ENCODE data around the gene TP73.

TP73 gene

DNA sequence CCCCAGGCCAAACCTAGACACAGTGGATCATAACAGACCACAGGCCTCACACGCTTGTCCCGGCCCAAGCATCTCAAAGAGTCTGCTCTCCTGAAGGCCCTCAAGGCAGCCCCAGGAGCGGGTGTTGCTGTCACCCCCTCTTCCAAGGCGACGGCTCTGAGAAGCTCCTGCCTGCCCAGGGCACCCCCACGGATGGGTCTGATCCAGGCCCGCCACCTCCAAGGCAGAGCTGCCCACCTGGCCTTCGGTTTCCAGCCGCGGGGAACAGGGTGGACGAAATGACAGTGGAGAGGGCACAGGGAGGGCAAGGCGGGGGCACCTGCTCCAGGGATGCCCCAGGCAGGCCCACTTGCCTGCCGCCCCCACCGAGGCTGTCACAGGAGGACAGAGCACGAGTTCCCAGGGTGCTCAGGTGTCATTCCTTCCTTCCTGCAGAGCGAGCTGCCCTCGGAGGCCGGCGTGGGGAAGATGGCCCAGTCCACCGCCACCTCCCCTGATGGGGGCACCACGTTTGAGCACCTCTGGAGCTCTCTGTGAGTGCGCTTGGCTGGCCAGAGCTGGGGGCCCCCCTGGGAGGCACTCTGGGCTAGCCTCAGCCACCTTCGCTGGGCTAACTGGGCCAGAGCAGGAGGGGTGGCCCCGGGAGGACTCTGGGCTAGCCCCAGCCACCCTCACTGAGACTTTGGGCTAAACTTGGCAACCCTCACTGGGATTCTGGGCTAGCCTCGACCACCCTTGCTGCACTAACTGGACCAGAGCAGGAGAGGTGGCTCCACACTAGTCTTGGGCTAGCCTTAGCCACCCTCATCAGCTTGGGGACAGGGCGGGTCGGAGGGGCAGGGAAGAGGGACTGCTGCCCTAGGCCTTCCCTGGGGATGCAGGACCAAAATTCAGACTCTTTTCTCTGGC, 29.8 kb downstream of the TP73 start:
- TF ChIP-seq POLR2A (IDR thresholded peaks at IDR 0.05; ENCODE audit: low read length) (no peak), GATA1 (IDR thresholded peaks at IDR 0.05; ENCODE audit: low read depth, low read length) (no peak)
- no peak for DNase-seq

DNA sequence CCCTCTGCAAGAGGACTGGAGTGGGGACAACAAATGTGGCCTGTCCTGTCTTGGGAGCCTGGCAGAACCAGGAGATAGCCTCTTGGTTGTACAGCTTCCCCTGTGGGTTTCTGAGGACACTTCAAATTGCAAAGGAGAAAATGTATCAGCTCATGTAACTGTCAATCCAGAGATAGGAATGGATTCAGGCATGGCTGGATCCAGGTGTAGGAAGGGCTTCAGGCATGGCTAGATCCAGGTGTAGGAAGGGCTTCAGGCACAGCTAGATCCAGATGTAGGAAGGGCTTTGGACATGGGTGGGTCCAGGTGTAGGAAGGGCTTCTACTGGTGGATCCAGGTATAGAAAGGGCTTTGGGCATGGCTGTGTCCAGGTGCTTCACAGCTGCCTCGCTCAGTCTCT, 30.9 kb downstream of the TP73 start:
- TF ChIP-seq POLR2A (IDR thresholded peaks at IDR 0.05; ENCODE audit: low read length), result no peak
- DNase-seq, result no peak

DNA sequence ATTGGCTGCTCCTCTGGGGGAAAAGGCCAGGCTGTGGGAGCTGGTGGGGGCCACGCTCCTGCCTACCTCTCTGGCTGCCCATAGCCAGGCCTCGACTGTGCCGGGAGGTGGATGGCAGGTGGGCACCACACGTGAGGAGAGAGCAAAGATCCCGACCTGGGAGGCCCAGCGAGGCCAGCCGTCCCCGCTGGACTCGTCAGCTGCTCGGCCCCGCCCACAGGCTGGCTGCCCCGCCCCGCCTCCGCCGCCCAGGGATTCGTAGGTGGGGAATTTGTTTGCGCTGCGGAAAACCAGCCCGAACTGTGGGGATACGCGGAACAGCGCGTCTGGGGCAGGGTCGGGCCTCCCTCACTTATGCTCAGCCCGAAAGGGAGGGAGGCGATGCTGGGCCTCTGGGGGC, 31.7 kb downstream of the TP73 start:
- TF ChIP-seq GATA1 (IDR thresholded peaks at IDR 0.05; ENCODE audit: low read depth, low read length) (no peak), POLR2A (IDR thresholded peaks at IDR 0.05; ENCODE audit: low read length) (no peak)
- DNase-seq, result peak in 1 of 2 experiments; percentile 16

DNA sequence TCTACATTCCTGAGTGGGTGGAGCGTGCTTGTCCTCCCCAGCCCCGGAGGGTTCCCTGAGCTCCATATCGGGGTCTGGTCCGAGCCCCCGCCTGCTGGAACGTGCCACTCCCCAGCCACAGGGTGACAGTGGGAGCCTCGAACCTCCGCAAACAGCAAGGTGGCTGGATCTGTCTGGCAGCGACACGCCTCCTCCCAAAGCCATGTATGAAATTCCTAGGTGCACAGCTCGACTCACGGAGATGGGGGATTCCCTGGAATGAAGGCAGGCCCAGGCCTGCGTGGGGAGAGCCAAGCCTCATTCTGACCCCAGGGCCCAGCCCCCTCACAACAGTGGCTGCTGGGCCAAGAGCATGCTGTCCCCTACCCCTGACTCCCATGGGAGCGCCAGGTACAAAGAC, 32.9 kb downstream of the TP73 start:
- no peak for DNase-seq
- TF ChIP-seq GATA1 (IDR thresholded peaks at IDR 0.05; ENCODE audit: low read depth, low read length) (no peak), POLR2A (IDR thresholded peaks at IDR 0.05; ENCODE audit: low read length) (no peak)

DNA sequence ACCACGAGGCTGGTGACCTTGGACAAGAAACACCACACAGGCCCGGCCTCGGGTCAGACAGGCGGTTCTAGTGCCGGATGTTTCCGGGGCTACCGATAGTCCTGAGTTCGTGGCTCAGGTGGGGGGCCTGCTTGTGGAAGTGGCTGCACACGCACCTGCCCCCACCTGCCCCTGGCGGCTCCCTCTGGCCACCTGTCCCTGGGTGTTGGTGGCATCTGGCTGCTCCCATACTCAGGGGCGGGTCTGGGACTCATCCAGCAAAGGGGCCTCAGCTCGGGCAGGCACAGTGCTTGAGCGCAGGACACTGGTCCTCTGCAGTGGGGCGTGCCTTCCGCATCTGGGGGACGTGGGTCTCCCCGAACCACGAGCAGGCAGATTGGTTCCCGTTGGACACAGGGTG, 33.6 kb downstream of the TP73 start:
- no peak for DNase-seq
- TF ChIP-seq POLR2A (IDR thresholded peaks at IDR 0.05; ENCODE audit: low read length), result no peak

DNA sequence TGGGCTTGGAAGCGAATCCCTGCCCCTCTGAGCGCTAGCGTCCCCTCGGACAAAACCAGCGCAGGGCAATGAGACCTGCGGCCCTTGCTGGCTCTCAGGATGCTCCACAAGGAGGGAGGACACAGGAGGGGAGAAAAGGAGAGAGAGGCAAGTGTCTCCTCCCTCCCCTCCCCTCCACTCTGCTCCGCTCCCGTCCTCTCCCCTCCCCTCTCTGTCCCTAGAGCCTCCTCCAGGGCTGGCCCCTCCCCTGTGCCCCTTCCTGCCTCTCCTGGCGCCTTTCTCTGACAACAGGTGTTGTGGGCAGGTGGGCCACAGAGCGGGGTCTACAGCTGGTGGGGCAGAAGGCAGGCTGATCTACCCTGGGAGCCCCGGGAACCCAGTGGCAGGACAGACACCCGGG, 35.2 kb downstream of the TP73 start:
- no peak for TF ChIP-seq GATA1 (IDR thresholded peaks at IDR 0.05; ENCODE audit: low read depth, low read length)
- no peak for TF ChIP-seq POLR2A (IDR thresholded peaks at IDR 0.05; ENCODE audit: low read length)
- no peak for DNase-seq

DNA sequence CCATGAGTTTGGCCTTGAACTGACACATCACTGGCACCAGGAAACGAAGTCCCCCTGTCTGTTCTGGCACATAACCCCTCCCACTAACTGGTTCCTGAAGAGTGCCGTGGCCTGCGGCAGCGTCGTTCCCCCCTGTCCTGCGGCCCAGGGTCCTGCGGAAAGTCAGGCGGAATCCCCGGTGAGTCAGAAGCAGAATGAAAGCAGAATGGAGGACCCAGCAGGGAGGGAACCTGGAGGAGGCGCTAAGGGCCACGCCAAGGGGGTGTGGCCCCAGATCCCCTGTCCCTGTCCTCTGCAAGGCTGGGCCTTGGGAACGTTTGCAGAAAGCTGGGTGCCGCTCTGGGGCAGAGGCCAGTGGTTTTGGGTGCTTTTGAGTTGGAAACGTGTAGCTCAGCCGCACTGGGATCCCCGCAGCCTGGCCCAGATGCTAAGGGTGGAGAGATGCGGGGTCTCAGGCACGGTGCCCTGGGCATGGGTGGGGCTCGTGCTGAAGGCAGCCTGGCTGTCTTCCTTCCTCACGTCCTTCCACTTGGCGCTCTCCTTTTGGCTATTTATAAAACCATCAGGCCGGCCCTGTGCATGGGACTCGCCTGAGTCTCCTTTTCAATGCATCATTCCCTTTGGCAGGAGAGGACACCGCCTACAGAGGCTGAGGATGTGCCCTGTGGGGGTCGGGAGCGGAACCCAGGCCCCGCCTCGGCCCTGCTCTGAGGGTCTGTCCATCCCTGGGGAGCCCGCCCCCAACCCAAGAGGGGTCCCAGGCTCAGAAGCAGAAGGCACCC, 36.2 kb downstream of the TP73 start:
- no peak for DNase-seq
- TF ChIP-seq POLR2A (IDR thresholded peaks at IDR 0.05; ENCODE audit: low read length), result no peak
- no peak for TF ChIP-seq GATA1 (IDR thresholded peaks at IDR 0.05; ENCODE audit: low read depth, low read length)

DNA sequence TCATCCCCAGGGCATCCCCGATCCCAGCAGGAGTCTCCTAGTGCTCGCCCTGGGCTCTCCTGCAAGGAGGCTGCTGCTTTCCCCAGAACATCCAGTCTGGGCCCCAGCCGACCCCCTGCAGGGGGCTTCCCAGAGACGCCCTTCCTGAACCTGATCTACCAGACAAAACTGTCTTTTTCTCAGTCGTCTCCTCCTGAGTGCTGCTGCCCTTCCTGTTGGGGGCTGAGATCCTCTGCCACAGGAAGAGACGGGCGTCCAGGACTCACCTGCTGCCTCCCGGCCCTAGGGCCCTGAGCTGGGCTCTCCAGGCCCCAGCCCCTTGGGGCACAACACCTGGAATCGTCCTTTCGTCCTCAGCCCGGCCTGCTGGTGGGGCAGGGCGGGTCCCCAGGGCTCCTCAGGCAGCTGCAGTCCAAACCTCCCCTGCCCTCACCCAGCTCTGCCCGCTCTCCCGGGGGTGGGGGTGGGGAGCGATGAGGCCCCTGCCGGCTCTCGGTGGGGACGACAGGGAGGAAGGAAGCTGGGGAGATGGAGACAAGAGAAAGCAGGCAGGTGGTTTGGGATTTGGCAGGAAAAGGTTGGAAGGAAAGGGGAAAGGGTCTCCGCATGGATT, 36.9 kb downstream of the TP73 start:
- TF ChIP-seq GATA1 (IDR thresholded peaks at IDR 0.05; ENCODE audit: low read depth, low read length) (no peak), POLR2A (IDR thresholded peaks at IDR 0.05; ENCODE audit: low read length) (no peak)
- DNase-seq, result no peak

DNA sequence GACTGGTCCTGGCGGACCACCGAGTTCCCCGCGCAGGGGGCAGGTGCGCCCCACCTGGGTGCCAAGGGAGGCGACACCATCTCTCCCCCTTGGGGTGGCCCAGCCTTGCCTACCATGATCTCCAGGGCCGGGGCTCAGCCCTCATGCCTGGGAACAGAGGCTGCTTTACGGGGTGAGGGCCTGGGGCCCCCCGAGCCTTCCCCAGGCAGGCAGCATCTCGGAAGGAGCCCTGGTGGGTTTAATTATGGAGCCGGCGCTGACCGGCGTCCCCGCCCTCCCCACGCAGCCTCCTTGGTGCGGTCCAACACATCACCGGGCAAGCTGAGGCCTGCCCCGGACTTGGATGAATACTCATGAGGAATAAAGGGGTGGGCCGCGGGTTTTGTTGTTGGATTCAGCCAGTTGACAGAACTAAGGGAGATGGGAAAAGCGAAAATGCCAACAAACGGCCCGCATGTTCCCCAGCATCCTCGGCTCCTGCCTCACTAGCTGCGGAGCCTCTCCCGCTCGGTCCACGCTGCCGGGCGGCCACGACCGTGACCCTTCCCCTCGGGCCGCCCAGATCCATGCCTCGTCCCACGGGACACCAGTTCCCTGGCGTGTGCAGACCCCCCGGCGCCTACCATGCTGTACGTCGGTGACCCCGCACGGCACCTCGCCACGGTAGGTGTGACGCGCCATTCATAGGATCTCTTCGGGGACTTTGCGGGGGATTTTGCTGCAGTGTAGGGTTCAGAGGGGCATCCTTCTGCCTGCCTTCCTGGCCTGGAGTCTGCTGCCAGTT, 38.2 kb downstream of the TP73 start:
- no peak for TF ChIP-seq POLR2A (IDR thresholded peaks at IDR 0.05; ENCODE audit: low read length)
- no peak for TF ChIP-seq GATA1 (IDR thresholded peaks at IDR 0.05; ENCODE audit: low read depth, low read length)
- no peak for DNase-seq

DNA sequence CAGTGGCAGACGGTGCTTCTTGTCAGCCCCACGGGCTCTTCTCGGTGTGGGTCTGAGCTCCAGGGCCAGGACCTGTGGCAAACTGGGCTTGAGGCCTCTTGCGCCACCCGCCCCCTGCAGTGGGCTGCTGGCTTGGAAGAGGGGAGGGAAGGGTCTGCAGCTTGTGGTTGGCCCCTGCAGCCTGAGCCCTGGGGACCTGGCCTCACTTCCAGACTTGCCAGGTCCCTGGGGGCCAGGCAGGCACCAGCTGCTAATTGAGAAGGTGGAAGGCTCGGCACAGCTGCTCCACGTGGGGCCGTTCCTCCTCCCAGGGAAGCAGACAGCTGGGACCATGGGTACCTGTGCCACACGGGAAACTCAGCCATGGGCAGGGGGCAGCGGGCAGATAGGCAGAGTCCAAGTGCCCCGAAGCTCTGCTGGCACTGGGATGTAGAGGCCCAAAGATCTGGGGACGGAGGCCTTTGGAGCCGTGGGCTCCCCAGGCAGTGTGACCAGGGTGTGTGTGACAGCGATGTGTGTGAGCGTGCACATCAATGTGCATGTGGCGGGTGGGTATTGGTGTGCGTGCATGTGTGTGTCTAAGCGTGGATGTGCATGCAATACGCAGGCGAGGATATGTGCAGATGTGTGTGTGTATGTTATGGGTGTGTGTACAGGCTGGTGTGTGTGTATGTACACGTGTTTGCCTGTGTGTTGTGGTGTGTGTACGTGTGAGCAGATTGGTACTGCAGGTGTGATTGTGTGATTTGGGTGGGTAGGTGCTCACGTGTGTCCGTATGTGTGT, 39.3 kb downstream of the TP73 start:
- no peak for TF ChIP-seq POLR2A (IDR thresholded peaks at IDR 0.05; ENCODE audit: low read length)
- no peak for TF ChIP-seq GATA1 (IDR thresholded peaks at IDR 0.05; ENCODE audit: low read depth, low read length)
- DNase-seq, result no peak

DNA sequence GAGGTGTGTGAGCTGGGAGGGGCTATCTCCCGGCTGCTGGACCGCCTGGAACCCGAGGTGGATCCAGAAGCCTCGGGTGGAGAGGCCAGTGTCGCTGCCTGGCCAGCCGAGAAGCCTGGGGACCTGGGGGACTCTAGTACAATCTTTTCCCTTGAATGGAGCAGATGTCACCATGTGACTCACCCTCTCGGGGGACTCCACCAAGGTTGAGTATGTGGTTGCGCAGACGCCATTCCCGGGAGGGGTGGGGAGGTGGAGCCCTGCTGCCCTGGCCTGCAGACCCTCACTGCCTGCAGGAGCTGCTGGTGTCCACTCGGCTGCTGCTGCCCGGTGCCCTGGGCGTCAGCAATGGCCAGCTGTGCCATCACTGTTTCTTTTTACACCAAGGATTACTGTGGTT, 40.3 kb downstream of the TP73 start:
- DNase-seq, result no peak
- TF ChIP-seq POLR2A (IDR thresholded peaks at IDR 0.05; ENCODE audit: low read length) (no peak), GATA1 (IDR thresholded peaks at IDR 0.05; ENCODE audit: low read depth, low read length) (no peak)

DNA sequence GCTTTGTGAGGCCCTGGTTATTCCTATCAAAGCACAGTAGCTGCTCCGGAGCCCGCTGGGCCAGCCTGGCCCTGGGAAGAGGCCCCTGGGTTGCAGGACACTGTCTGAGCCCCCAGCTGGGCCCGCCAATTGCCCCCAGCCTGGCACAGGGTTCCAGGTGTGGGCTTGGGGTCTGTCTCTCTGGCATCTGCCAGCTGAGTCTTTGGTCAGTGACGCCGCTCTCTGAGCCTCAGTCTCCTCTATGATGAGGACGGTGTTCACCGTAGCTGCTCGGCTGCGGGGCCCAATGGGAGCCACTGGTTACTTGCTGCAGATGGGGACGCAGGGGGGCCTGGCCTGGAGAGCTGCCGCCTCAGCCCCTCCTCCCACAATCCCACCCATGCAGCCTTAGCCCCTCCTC, 41.0 kb downstream of the TP73 start:
- no peak for DNase-seq
- TF ChIP-seq POLR2A (IDR thresholded peaks at IDR 0.05; ENCODE audit: low read length), result no peak
- no peak for TF ChIP-seq GATA1 (IDR thresholded peaks at IDR 0.05; ENCODE audit: low read depth, low read length)
